Measurements from ENCODE around the gene RBM47.

The RBM47 gene

GRCh38 chr4:40573593-40574311 is 55.9 kb downstream of the RBM47 start:
- Histone ChIP-seq H3K9me3 (ENCODE audit: control insufficient read depth, low read length) (no peaks in the 10 kb centered on the region), H3K4me3 (ENCODE audit: insufficient read depth in 1 of 2, low read depth in 1 of 2, low read length in 2 of 2) (no peak overlapping the region), H3K4ac (ENCODE audit: low read depth in 1 of 2, low read length in 2 of 2) (no peak overlapping the region), H2AK5ac (ENCODE audit: low read length, severe bottlenecking) (no peak overlapping the region), H3K27ac (ENCODE audit: low read length, poor library complexity, severe bottlenecking) (no peak overlapping the region), H4K8ac (ENCODE audit: low read length) (no peak overlapping the region), H2BK15ac (ENCODE audit: low read depth, poor library complexity, severe bottlenecking) (no peak overlapping the region), H2AFZ (ENCODE audit: low read depth, low read length) (no peak overlapping the region), H4K91ac (ENCODE audit: low read length) (no peak overlapping the region), H3K4me2 (ENCODE audit: low read length, poor library complexity, severe bottlenecking) (no peak overlapping the region), H3K9ac (ENCODE audit: low read length) (peak overlapping the region; percentile 69), H3K23ac (ENCODE audit: low read length in 2 of 2) (no peak overlapping the region), H3K36me3 (ENCODE audit: control insufficient read depth in 1 of 2, insufficient read depth in 2 of 2, low read depth in 1 of 2, low read length in 2 of 2) (no peaks in the 10 kb centered on the region), H3K4me1 (ENCODE audit: control insufficient read depth, insufficient read depth, low read depth, low read length) (peaks cover 16% of the 10 kb centered on the region), H3K14ac (ENCODE audit: low read length in 2 of 2) (no peak overlapping the region), H3K79me1 (replicated peaks; ENCODE audit: low read length, poor library complexity, severe bottlenecking) (peaks cover 5% of the 10 kb centered on the region), H3K27me3 (ENCODE audit: control insufficient read depth in 1 of 2, insufficient read depth in 1 of 2, low read length in 2 of 2) (no peaks in the 10 kb centered on the region), H2BK5ac (ENCODE audit: low read depth, low read length, poor library complexity, severe bottlenecking) (no peak overlapping the region), H2BK120ac (ENCODE audit: low read depth, low read length) (no peak overlapping the region), H3K18ac (ENCODE audit: low read depth in 1 of 2, low read length in 2 of 2) (no peak overlapping the region), H2BK12ac (ENCODE audit: low read length in 2 of 2) (no peak overlapping the region)
- no peak for DNase-seq
- WGBS = 94% methylated on average over 3 of the region's 6 CpGs

GRCh38 chr4:40572692-40573310 is 56.9 kb downstream of the RBM47 start:
- H3K23ac ChIP-seq (ENCODE audit: low read length in 2 of 2) = no peak overlapping the region
- H3K9ac ChIP-seq (ENCODE audit: low read length) = no peak overlapping the region
- DNase-seq = no peak
- no peak overlapping the region for H2BK15ac ChIP-seq (ENCODE audit: low read depth, poor library complexity, severe bottlenecking)
- H3K4me2 ChIP-seq (ENCODE audit: low read length, poor library complexity, severe bottlenecking) = no peak overlapping the region
- H3K9me3 ChIP-seq (ENCODE audit: control insufficient read depth, low read length) = no peaks in the 10 kb centered on the region
- no peak overlapping the region for H3K14ac ChIP-seq (ENCODE audit: low read length in 2 of 2)
- peaks cover 3% of the 10 kb centered on the region for H3K79me1 ChIP-seq (replicated peaks; ENCODE audit: low read length, poor library complexity, severe bottlenecking)
- peaks cover 16% of the 10 kb centered on the region for H3K4me1 ChIP-seq (ENCODE audit: control insufficient read depth, insufficient read depth, low read depth, low read length)
- H3K18ac ChIP-seq (ENCODE audit: low read depth in 1 of 2, low read length in 2 of 2) = no peak overlapping the region
- H3K27me3 ChIP-seq (ENCODE audit: control insufficient read depth in 1 of 2, insufficient read depth in 1 of 2, low read length in 2 of 2) = no peaks in the 10 kb centered on the region
- H2BK120ac ChIP-seq (ENCODE audit: low read depth, low read length) = no peak overlapping the region
- H2AFZ ChIP-seq (ENCODE audit: low read depth, low read length) = no peak overlapping the region
- H3K4ac ChIP-seq (ENCODE audit: low read depth in 1 of 2, low read length in 2 of 2) = no peak overlapping the region
- H2AK5ac ChIP-seq (ENCODE audit: low read length, severe bottlenecking) = no peak overlapping the region
- H3K36me3 ChIP-seq (ENCODE audit: control insufficient read depth in 1 of 2, insufficient read depth in 2 of 2, low read depth in 1 of 2, low read length in 2 of 2) = no peaks in the 10 kb centered on the region
- no peak overlapping the region for H4K8ac ChIP-seq (ENCODE audit: low read length)
- 94% methylated on average over 4 of the region's 7 CpGs for WGBS
- no peak overlapping the region for H2BK5ac ChIP-seq (ENCODE audit: low read depth, low read length, poor library complexity, severe bottlenecking)
- no peak overlapping the region for H4K91ac ChIP-seq (ENCODE audit: low read length)
- H3K27ac ChIP-seq (ENCODE audit: low read length, poor library complexity, severe bottlenecking) = no peak overlapping the region
- H3K4me3 ChIP-seq (ENCODE audit: insufficient read depth in 1 of 2, low read depth in 1 of 2, low read length in 2 of 2) = no peak overlapping the region
- no peak overlapping the region for H2BK12ac ChIP-seq (ENCODE audit: low read length in 2 of 2)

GRCh38 chr4:40571208-40571607 is 58.5 kb downstream of the RBM47 start:
- H3K4me3 ChIP-seq (ENCODE audit: insufficient read depth in 1 of 2, low read depth in 1 of 2, low read length in 2 of 2) = no peak overlapping the region
- no peak overlapping the region for H3K9ac ChIP-seq (ENCODE audit: low read length)

GRCh38 chr4:40570348-40571077 is 59.2 kb downstream of the RBM47 start:
- no peak for DNase-seq
- H3K36me3 ChIP-seq (ENCODE audit: control insufficient read depth in 1 of 2, insufficient read depth in 2 of 2, low read depth in 1 of 2, low read length in 2 of 2) = no peaks in the 10 kb centered on the region
- H4K8ac ChIP-seq (ENCODE audit: low read length) = peak overlapping the region; percentile 41
- H2BK5ac ChIP-seq (ENCODE audit: low read depth, low read length, poor library complexity, severe bottlenecking) = no peak overlapping the region
- H3K4me1 ChIP-seq (ENCODE audit: control insufficient read depth, insufficient read depth, low read depth, low read length) = peaks cover 6% of the 10 kb centered on the region
- H2BK120ac ChIP-seq (ENCODE audit: low read depth, low read length) = no peak overlapping the region
- H3K79me1 ChIP-seq (replicated peaks; ENCODE audit: low read length, poor library complexity, severe bottlenecking) = no peaks in the 10 kb centered on the region
- no peaks in the 10 kb centered on the region for H3K27me3 ChIP-seq (ENCODE audit: control insufficient read depth in 1 of 2, insufficient read depth in 1 of 2, low read length in 2 of 2)
- H3K23ac ChIP-seq (ENCODE audit: low read length in 2 of 2) = no peak overlapping the region
- no peak overlapping the region for H3K9ac ChIP-seq (ENCODE audit: low read length)
- H3K18ac ChIP-seq (ENCODE audit: low read depth in 1 of 2, low read length in 2 of 2) = no peak overlapping the region
- no peak overlapping the region for H3K4me3 ChIP-seq (ENCODE audit: insufficient read depth in 1 of 2, low read depth in 1 of 2, low read length in 2 of 2)
- H2BK15ac ChIP-seq (ENCODE audit: low read depth, poor library complexity, severe bottlenecking) = no peak overlapping the region
- H4K91ac ChIP-seq (ENCODE audit: low read length) = no peak overlapping the region
- peak overlapping the region; percentile 34 for H3K4me2 ChIP-seq (ENCODE audit: low read length, poor library complexity, severe bottlenecking)
- H3K9me3 ChIP-seq (ENCODE audit: control insufficient read depth, low read length) = no peaks in the 10 kb centered on the region
- WGBS = 96% methylated on average over 11 of the region's 14 CpGs
- H3K27ac ChIP-seq (ENCODE audit: low read length, poor library complexity, severe bottlenecking) = no peak overlapping the region
- no peak overlapping the region for H2BK12ac ChIP-seq (ENCODE audit: low read length in 2 of 2)
- no peak overlapping the region for H2AK5ac ChIP-seq (ENCODE audit: low read length, severe bottlenecking)
- H3K14ac ChIP-seq (ENCODE audit: low read length in 2 of 2) = no peak overlapping the region
- no peak overlapping the region for H2AFZ ChIP-seq (ENCODE audit: low read depth, low read length)
- no peak overlapping the region for H3K4ac ChIP-seq (ENCODE audit: low read depth in 1 of 2, low read length in 2 of 2)

More at GRCh38 chr4:40571208-40571607, 58.5 kb downstream of the RBM47 start:
- H3K23ac ChIP-seq (ENCODE audit: low read length in 2 of 2) = no peak overlapping the region
- no peaks in the 10 kb centered on the region for H3K27me3 ChIP-seq (ENCODE audit: control insufficient read depth in 1 of 2, insufficient read depth in 1 of 2, low read length in 2 of 2)
- H2AFZ ChIP-seq (ENCODE audit: low read depth, low read length) = no peak overlapping the region
- no peak overlapping the region for H3K4ac ChIP-seq (ENCODE audit: low read depth in 1 of 2, low read length in 2 of 2)
- no peaks in the 10 kb centered on the region for H3K36me3 ChIP-seq (ENCODE audit: control insufficient read depth in 1 of 2, insufficient read depth in 2 of 2, low read depth in 1 of 2, low read length in 2 of 2)
- no peak overlapping the region for H2BK5ac ChIP-seq (ENCODE audit: low read depth, low read length, poor library complexity, severe bottlenecking)
- peaks cover 3% of the 10 kb centered on the region for H3K79me1 ChIP-seq (replicated peaks; ENCODE audit: low read length, poor library complexity, severe bottlenecking)
- H2BK15ac ChIP-seq (ENCODE audit: low read depth, poor library complexity, severe bottlenecking) = no peak overlapping the region
- H4K8ac ChIP-seq (ENCODE audit: low read length) = no peak overlapping the region
- no peak overlapping the region for H3K14ac ChIP-seq (ENCODE audit: low read length in 2 of 2)
- no peaks in the 10 kb centered on the region for H3K9me3 ChIP-seq (ENCODE audit: control insufficient read depth, low read length)
- H2BK120ac ChIP-seq (ENCODE audit: low read depth, low read length) = no peak overlapping the region
- H3K18ac ChIP-seq (ENCODE audit: low read depth in 1 of 2, low read length in 2 of 2) = no peak overlapping the region
- H2BK12ac ChIP-seq (ENCODE audit: low read length in 2 of 2) = no peak overlapping the region
- peaks cover 10% of the 10 kb centered on the region for H3K4me1 ChIP-seq (ENCODE audit: control insufficient read depth, insufficient read depth, low read depth, low read length)
- H3K27ac ChIP-seq (ENCODE audit: low read length, poor library complexity, severe bottlenecking) = no peak overlapping the region
- DNase-seq = no peak
- no peak overlapping the region for H3K4me2 ChIP-seq (ENCODE audit: low read length, poor library complexity, severe bottlenecking)
- no peak overlapping the region for H2AK5ac ChIP-seq (ENCODE audit: low read length, severe bottlenecking)
- no peak overlapping the region for H4K91ac ChIP-seq (ENCODE audit: low read length)
